ENCODE measurements around the gene KCNK7. TPM values are rescaled to one million over a fixed set of nuclear protein-coding genes. Genes with fewer than 3 reads are reported as not detected.

The KCNK7 gene
- total RNA-seq, 2 donors from 2014 or later = 2.3 to 2.8 TPM

DNA sequence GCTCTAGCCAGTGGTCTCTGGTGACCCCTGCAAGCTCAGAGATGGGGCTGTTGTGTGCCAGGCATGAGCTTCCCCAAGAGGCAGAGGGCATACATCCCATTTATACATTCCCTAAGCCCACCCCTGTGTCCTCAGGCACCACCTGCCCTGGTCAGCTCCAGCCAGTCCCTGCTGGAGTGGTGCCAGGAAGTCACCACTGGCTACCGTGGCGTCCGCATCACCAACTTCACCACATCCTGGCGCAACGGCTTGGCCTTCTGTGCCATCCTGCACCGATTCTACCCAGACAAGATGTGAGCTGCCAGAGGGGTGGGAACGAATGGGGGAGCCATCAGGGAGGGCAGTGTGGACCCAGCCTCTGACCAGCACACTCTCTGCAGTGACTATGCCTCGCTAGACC is 11.5 kb downstream of the KCNK7 start:
- peaks cover 45 to 57% of the 10 kb centered on the region in 2 donors for H3K4me1 Mint-ChIP-seq (ENCODE audit: low read depth in 2 of 2)
- H3K36me3 Mint-ChIP-seq = no peaks in the 10 kb centered on the region
- peak overlapping the region in 1 of 2 donors; percentile 90 for H3K27ac Mint-ChIP-seq

DNA sequence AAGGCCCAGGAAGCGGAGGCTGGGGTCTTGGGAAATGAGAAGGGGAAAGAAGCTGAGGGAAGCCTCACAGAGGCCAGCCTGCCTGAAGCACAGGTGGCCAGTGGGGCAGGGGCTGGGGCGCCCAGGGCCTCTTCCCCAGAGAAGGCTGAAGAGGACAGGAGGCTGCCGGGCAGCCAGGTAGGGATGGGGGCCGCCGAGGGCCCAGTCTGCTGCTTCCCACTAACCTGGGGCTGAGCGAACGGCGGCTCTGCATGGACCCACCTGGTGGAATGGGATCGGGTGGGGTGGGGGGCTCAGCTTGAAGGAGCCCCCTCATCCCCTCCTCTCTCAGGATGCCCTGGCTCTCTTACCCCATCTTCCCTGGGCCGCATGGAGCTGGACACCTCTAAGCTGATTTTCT is 12.0 kb downstream of the KCNK7 start:
- DNase-seq (ENCODE audit: low spot score) = no peak
- Mint-ChIP-seq H3K27me3 (no peaks in the 10 kb centered on the region), H3K36me3 (no peaks in the 10 kb centered on the region), H3K9me3 (no peaks in the 10 kb centered on the region), H3K27ac (peak overlapping the region; percentile 65 to 90), H3K4me3 (no peak overlapping the region), H3K4me1 (ENCODE audit: low read depth in 2 of 2) (peaks cover 42 to 57% of the 10 kb centered on the region in 2 donors)
- ATAC-seq = no peak

More for the DNA sequence above, 11.5 kb downstream of the KCNK7 start:
- no peak for ATAC-seq
- DNase-seq (ENCODE audit: low spot score) = no peak
- Mint-ChIP-seq H3K9me3 (no peaks in the 10 kb centered on the region), H3K27me3 (no peaks in the 10 kb centered on the region), H3K4me3 (no peak overlapping the region)

GRCh38 chr11:65581928-65582327 is 13.7 kb downstream of the KCNK7 start:
- ATAC-seq (no peak), DNase-seq (ENCODE audit: low spot score) (no peak)
- H3K4me1 Mint-ChIP-seq (ENCODE audit: low read depth in 2 of 2) = peaks cover 38 to 54% of the 10 kb centered on the region in 2 donors
- H3K27ac Mint-ChIP-seq = peak overlapping the region; percentile 65 to 90
- H3K9me3 Mint-ChIP-seq = no peaks in the 10 kb centered on the region
- H3K4me3 Mint-ChIP-seq = no peak overlapping the region
- H3K36me3 Mint-ChIP-seq = no peaks in the 10 kb centered on the region
- H3K27me3 Mint-ChIP-seq = no peaks in the 10 kb centered on the region

GRCh38 chr11:65580756-65581155 is 14.8 kb downstream of the KCNK7 start:
- no peak overlapping the region for H3K4me3 Mint-ChIP-seq
- no peak for DNase-seq (ENCODE audit: low spot score)

DNA sequence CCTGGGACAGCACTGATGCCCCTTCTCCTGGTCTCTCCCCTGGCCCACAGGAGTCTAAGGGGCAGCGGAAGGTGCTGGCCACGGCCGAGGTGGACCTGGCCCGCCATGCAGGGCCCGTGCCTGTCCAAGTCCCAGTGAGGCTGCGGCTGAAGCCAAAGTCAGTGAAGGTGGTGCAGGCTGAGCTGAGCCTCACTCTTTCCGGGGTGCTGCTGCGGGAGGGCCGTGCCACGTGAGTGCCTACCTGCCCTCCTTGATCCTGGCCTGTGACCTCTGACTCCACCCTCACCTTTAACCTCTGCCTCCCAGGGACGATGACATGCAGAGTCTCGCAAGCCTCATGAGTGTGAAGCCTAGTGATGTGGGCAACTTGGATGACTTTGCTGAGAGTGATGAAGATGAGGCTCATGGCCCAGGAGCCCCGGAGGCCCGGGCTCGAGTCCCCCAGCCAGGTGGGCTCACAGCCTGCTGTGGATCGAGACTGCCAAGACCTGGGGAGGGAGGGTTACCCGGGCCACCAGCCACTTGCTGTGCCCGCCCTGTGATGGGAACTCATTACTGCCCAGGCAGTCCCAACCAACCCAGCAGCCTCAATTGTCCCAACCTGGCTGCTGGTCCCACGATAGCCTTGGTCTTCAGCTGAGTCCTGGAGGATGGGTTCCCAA is 15.4 kb downstream of the KCNK7 start:
- H3K27me3 Mint-ChIP-seq = no peaks in the 10 kb centered on the region
- H3K4me3 Mint-ChIP-seq = no peak overlapping the region
- DNase-seq (ENCODE audit: low spot score) (no peak), ATAC-seq (no peak)
- H3K36me3 Mint-ChIP-seq = no peaks in the 10 kb centered on the region
- H3K4me1 Mint-ChIP-seq (ENCODE audit: low read depth in 2 of 2) = peaks cover 35 to 51% of the 10 kb centered on the region in 2 donors
- no peaks in the 10 kb centered on the region for H3K9me3 Mint-ChIP-seq
- peak overlapping the region; percentile 43 to 86 for H3K27ac Mint-ChIP-seq

More at GRCh38 chr11:65580756-65581155, 14.8 kb downstream of the KCNK7 start:
- peak overlapping the region; percentile 43 to 54 for H3K27ac Mint-ChIP-seq
- H3K36me3 Mint-ChIP-seq = no peaks in the 10 kb centered on the region
- ATAC-seq = no peak
- no peaks in the 10 kb centered on the region for H3K9me3 Mint-ChIP-seq
- H3K27me3 Mint-ChIP-seq = no peaks in the 10 kb centered on the region
- peaks cover 30 to 47% of the 10 kb centered on the region in 2 donors for H3K4me1 Mint-ChIP-seq (ENCODE audit: low read depth in 2 of 2)

DNA sequence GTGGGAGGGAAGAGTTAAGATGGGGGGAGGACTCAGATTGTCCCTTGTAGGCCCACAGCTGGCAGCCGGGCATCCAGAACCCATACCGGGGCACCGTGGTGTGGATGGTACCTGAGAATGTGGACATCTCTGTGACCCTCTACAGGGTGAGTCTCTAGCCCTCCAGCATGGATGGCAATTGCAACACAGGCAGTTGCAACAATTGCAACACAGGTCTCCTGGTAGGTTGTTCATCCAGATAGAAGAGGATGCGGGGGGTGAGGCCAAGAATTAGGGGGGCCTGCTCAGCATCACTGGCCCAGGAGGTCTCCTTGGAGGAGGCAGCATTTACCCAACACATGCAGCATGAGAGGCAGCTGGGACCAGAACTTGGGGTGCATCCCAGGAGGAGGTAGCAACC is 16.3 kb downstream of the KCNK7 start:
- ATAC-seq = no peak
- Mint-ChIP-seq H3K4me3 (no peak overlapping the region), H3K4me1 (ENCODE audit: low read depth in 2 of 2) (peaks cover 40 to 56% of the 10 kb centered on the region in 2 donors), H3K27me3 (no peaks in the 10 kb centered on the region), H3K36me3 (no peaks in the 10 kb centered on the region), H3K9me3 (no peaks in the 10 kb centered on the region), H3K27ac (peak overlapping the region in 1 of 2 donors; percentile 86)
- no peak for DNase-seq (ENCODE audit: low spot score)

GRCh38 chr11:65578667-65579066 is 16.9 kb downstream of the KCNK7 start:
- peak overlapping the region; percentile 82 for H3K4me3 Mint-ChIP-seq
- H3K9me3 Mint-ChIP-seq = no peaks in the 10 kb centered on the region
- H3K27me3 Mint-ChIP-seq = no peaks in the 10 kb centered on the region
- ATAC-seq (no peak), DNase-seq (ENCODE audit: low spot score) (no peak)
- peaks cover 41 to 54% of the 10 kb centered on the region in 2 donors for H3K4me1 Mint-ChIP-seq (ENCODE audit: low read depth in 2 of 2)
- peak overlapping the region; percentile 58 to 86 for H3K27ac Mint-ChIP-seq
- no peaks in the 10 kb centered on the region for H3K36me3 Mint-ChIP-seq

DNA sequence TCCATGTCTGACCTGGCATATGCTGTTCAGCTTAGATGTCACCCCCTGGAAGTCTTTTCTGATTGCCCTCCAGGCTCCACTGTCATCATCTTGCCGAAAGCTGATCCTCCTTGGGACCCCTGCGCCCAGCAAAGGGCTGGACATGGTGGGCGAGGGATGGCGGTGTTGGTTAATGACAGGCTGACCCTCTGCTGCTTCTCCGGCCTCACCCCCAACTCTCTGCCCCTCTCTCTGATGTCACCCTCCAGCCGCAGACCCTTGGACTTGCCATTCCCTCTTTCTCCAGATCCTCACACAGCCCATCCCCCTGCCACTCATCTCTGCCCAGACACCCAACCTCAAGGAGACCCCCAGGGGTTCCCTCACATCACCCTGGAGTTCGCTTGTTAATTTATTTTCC is 17.5 kb downstream of the KCNK7 start:
- no peak for ATAC-seq

DNA sequence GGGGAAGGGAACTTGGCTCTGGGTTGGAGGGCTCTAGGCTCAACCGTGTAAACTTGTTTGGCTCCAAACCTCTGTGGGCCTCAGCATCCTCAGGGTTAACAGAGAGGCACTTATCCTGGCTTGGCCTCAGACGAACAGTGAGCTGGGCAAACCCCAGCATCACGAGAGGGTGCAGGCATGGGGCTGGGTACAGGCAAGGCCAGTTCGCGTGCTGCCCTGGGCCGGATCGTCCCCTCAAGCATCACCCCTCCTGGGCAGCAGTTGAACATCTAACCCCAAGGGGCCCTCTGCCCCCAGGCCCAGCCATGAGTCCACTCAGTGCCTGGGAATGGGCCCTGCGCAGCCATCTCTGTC is 17.9 kb downstream of the KCNK7 start:
- Mint-ChIP-seq H3K36me3 (no peaks in the 10 kb centered on the region), H3K4me1 (ENCODE audit: low read depth in 2 of 2) (peaks cover 35 to 47% of the 10 kb centered on the region in 2 donors), H3K4me3 (peak overlapping the region; percentile 82), H3K27me3 (no peaks in the 10 kb centered on the region), H3K9me3 (no peaks in the 10 kb centered on the region), H3K27ac (peak overlapping the region; percentile 58 to 86)
- no peak for ATAC-seq
- no peak for DNase-seq (ENCODE audit: low spot score)

More for the DNA sequence above, 17.5 kb downstream of the KCNK7 start:
- H3K9me3 Mint-ChIP-seq = no peaks in the 10 kb centered on the region
- no peaks in the 10 kb centered on the region for H3K27me3 Mint-ChIP-seq
- peaks cover 39 to 51% of the 10 kb centered on the region in 2 donors for H3K4me1 Mint-ChIP-seq (ENCODE audit: low read depth in 2 of 2)
- peak overlapping the region; percentile 58 to 86 for H3K27ac Mint-ChIP-seq
- DNase-seq (ENCODE audit: low spot score) = no peak
- peak overlapping the region; percentile 82 for H3K4me3 Mint-ChIP-seq
- no peaks in the 10 kb centered on the region for H3K36me3 Mint-ChIP-seq

- Mint-ChIP-seq H3K9me3 (no peaks in the 10 kb centered on the region), H3K27ac (peak overlapping the region; percentile 58 to 86), H3K36me3 (no peaks in the 10 kb centered on the region), H3K4me1 (ENCODE audit: low read depth in 2 of 2) (peaks cover 33 to 45% of the 10 kb centered on the region in 2 donors), H3K27me3 (no peaks in the 10 kb centered on the region), H3K4me3 (peak overlapping the region; percentile 82)
- peak in 1 of 2 donors; percentile 7 for ATAC-seq
- DNase-seq (ENCODE audit: low spot score) = no peak
Measured at GRCh38 chr11:65576867-65577755, 18.5 kb downstream of the KCNK7 start.

DNA sequence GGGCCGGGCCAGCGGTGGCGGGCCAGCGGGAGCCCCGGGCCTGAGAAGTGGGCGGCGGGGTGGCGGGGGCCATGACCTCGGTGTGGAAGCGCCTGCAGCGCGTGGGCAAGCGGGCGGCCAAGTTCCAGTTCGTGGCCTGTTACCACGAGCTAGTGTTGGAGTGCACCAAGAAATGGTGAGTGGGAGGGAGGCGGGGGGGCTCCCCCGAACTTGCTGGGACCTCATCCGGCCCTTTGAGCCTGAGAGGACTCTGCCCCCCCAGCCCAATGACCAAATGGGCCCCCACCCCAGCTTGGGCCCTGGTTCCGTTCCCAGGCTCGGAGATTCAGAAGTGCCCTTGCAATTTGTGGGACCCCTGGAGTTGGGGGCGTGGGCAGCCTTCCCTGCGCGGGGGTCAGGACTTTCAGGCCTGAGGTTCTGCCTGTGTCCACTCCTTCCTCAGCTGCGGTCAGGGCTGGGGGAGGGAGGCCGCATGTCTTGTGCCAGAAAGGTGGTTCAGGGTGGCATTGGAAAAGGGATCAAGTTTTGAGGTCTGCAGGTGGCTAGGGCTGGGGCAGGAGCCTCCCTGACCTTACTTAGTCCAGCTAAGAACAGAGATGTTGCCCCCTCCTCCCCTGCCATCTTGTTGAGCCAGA is 19.3 kb downstream of the KCNK7 start:
- ATAC-seq = peak in 1 of 2 donors; percentile 3
- peaks cover 41 to 48% of the 10 kb centered on the region in 2 donors for H3K4me1 Mint-ChIP-seq (ENCODE audit: low read depth in 2 of 2)
- H3K36me3 Mint-ChIP-seq = no peaks in the 10 kb centered on the region

GRCh38 chr11:65575568-65576231 is 19.9 kb downstream of the KCNK7 start, which contains the start of gene EHBP1L1:
TSS of gene EHBP1L1 (plus strand) at chr11:65576053. CDS start at chr11:65576303, 250 bp downstream.
- Mint-ChIP-seq H3K4me3 (peak within 1 kb of the TSS; percentile 88), H3K4me1 (ENCODE audit: low read depth in 2 of 2) (peaks cover 47 to 53% of the 10 kb centered on the region in 2 donors), H3K9me3 (no peaks in the 10 kb centered on the region), H3K27ac (peak within 1 kb of the TSS; percentile 87 to 93), H3K27me3 (no peaks in the 10 kb centered on the region), H3K36me3 (no peaks in the 10 kb centered on the region)
- DNase-seq (ENCODE audit: low spot score) (peak; percentile 90), ATAC-seq (peak; percentile 58 to 69)

More for the DNA sequence above, 19.3 kb downstream of the KCNK7 start:
- no peak for DNase-seq (ENCODE audit: low spot score)
- no peaks in the 10 kb centered on the region for H3K9me3 Mint-ChIP-seq
- H3K27ac Mint-ChIP-seq = peak overlapping the region; percentile 58 to 86
- peak overlapping the region; percentile 82 for H3K4me3 Mint-ChIP-seq
- H3K27me3 Mint-ChIP-seq = no peaks in the 10 kb centered on the region
